Fibroblast of pulmonary artery (primary cell): Measurements from ENCODE around the gene ADAM30.

Experiments
- DNase-seq: peaks from one replicate; pipeline ENCODE4 v3.0.0-alpha.2; 2010; ENCODE audit warnings: low read depth
- H3K4me3 ChIP-seq: replicated peaks from 2 replicates; pipeline ENCODE4 v1.5.1; 2011; ENCODE audit warnings: low read depth, mild to moderate bottlenecking, control low read depth, low read length, moderate library complexity
- TF ChIP-seq, protein P1 (sequence below): IDR thresholded peaks from 2 replicates; pipeline ENCODE4 v1.5.1; 2011; ENCODE audit warnings: mild to moderate bottlenecking, control low read depth, low read length, inconsistent platforms; ENCODE audit errors: missing control alignments

Gene ADAM30

DNA sequence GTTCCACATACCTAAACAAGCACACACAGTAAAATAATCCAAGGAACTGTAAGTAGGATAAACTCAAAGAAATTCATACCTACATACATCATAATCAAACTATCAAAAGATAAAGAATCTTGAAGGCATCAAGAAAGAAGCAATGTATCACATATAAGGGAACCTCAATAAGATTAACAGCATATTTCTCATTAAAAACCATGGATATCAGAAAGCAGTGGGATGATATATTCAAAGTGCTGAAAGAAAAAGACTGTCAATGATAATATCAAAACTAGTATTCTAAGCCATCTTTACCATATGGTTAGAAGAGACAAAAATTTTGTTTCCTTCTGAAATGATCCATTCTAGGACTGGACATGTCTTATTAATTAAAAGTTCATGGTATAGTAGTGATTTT is 37.1 kb upstream of the ADAM30 start:
- no peak overlapping the region for H3K4me3 ChIP-seq
- no peak for DNase-seq
- TF ChIP-seq, protein P1, sequence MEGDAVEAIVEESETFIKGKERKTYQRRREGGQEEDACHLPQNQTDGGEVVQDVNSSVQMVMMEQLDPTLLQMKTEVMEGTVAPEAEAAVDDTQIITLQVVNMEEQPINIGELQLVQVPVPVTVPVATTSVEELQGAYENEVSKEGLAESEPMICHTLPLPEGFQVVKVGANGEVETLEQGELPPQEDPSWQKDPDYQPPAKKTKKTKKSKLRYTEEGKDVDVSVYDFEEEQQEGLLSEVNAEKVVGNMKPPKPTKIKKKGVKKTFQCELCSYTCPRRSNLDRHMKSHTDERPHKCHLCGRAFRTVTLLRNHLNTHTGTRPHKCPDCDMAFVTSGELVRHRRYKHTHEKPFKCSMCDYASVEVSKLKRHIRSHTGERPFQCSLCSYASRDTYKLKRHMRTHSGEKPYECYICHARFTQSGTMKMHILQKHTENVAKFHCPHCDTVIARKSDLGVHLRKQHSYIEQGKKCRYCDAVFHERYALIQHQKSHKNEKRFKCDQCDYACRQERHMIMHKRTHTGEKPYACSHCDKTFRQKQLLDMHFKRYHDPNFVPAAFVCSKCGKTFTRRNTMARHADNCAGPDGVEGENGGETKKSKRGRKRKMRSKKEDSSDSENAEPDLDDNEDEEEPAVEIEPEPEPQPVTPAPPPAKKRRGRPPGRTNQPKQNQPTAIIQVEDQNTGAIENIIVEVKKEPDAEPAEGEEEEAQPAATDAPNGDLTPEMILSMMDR, result no peak

DNA sequence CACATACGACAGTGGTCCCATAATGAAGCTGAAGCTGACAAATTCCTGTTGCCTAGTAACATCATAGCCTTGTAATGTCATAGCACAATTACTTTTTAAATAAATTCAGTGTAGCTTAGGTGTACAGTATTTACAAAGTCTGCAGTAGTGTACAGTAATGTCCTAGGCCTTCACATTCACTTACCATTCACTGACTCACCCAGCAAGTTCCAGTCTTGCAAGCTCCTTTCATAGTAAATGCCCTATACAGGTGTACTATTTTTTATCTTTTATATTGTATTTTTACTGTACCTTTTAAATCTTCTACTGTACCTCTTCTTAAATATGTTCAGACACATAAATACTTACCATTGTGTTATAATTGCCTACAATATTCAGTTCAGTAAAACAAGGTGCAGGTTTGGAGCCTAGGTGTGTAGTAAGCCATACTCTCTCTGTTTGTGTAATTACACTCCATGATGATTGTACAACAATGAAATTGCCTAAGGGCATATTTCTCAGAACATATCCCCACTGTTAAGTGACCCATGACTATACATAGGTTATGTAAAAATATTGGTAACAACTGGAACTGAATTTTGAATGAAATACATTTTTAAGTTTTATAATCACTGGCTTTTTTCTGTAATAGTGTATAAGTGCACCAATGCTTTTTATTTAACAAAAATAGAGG is 33.5 kb upstream of the ADAM30 start:
- no peak for DNase-seq
- TF ChIP-seq, protein P1, result no peak

DNA sequence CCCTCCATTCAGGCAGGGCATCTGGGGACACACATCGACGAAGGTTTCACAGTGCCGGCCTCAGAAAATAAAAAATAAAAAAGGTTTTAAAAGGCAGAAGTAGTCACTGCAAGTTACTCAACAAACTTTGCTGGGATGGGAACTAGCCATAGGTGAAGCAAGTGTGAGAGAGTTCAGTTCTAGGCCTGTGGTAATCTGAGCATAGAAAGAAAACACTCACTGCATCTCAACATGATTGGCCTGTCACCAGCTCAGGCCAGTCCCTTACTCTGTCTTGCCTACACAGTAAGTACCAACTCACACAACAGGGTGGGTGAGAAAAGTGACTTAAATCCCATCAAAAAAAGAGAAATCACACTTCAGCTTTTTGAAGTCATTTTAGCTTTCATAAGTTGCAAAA is 30.2 kb upstream of the ADAM30 start:
- H3K4me3 ChIP-seq, result no peak overlapping the region
- no peak for DNase-seq
- TF ChIP-seq, protein P1, result no peak

More for the DNA sequence above, 33.5 kb upstream of the ADAM30 start:
- H3K4me3 ChIP-seq, result no peak overlapping the region

DNA sequence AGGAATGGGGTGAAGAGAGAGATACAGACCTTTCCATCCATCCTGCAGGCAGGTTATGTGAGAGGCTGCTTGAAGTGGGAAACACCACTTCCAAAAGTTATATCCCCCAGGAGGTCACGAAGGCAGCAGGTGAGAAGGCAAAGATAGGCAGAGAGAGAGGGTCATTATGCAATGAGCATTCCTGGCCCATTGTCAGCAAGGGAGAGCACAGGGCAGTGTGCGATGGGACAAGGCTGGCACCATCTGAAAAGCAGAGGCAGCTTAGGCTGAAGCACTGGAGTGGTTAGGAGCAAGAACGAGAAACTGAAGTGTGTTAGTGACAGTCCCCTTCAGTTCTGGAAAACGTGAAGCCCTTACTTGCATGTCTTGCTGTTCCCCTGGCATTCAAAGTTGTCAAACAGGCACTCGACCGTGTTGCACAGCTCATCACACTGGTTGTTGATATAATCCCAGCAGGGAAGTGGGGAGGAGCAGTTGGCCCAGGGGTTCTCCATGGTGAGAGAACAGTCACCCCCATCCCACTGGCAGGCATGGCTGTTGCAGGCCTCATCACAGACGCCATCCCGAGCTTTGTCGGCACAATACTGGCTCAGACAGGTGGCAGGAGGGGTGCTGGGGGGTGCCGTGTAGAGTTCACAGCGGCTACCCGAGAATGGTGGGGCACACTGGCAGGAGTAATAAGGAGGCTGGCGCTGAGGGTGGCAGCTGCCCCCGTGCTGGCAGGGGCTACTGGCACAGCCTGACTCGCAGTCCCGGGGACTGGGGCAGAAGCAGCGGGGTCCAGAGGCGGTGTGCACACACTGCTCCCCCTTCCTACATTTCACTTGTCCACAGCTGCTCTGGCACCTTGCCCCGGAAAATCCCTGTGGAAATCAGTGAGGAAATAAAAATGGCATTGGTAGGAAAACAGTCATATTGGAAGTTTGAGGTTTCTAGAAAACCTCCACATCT is 28.9 kb upstream of the ADAM30 start:
- H3K4me3 ChIP-seq, result no peak overlapping the region
- DNase-seq, result no peak
- TF ChIP-seq, protein P1, result no peak

- H3K4me3 ChIP-seq, result no peak overlapping the region
- DNase-seq, result no peak
- TF ChIP-seq, protein P1, result no peak
Measured at GRCh38 chr1:119920104-119920968, 24.0 kb upstream of the ADAM30 start.

DNA sequence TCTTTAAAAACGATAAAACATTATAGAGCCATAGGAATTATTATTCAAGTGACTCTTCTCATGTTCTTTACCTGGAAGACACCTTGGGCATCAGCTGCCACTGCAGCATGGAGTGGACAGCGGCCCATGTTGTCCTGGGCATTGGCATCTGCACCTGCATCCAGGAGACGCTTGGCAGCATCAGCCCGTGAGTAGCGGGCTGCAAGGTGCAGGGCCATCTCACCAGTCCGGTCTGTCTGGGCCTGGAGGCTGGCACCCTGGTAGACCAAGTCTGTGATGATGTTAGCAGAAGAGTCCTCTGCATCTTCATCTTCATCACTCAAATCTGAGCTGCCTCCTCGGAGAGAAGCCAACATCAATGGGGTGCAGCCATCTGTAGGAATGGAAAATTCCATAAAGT is 22.9 kb upstream of the ADAM30 start:
- no peak for DNase-seq
- no peak overlapping the region for H3K4me3 ChIP-seq
- TF ChIP-seq, protein P1, result no peak
